H7 (cell line): Measurements from ENCODE around the gene UBE2O. TPM values are rescaled to one million over a fixed set of nuclear protein-coding genes. Genes with fewer than 3 reads are reported as not detected.

ENCODE experiments used
- DNase-seq: peaks from one replicate; pipeline ENCODE4 v3.0.0; 2012
- H3K27me3 ChIP-seq: 2 replicates; pipeline ENCODE4 v1.6.0; 2011; ENCODE audit warnings: mild to moderate bottlenecking, low read length; ENCODE audit not compliant: control insufficient read depth, insufficient read depth
- H3K36me3 ChIP-seq: replicated peaks from 2 replicates; pipeline ENCODE4 v1.5.1; 2011; ENCODE audit warnings: low read length; ENCODE audit not compliant: control insufficient read depth, insufficient read depth
- H3K4me3 ChIP-seq: 2 replicates; pipeline ENCODE4 v1.5.1; 2011; ENCODE audit warnings: low read depth, mild to moderate bottlenecking, control low read depth, low read length, moderate library complexity; ENCODE audit not compliant: insufficient read depth
- total RNA-seq: library from RNA; depleted of rRNA; stranded (reverse); fragments of >200 nt; shearing (Covaris generic); gene quantifications from 2 replicates; pipeline ENCODE4 v1.2.3, GENCODE V29; 2014

Gene UBE2O
- total RNA-seq, 1 experiment from 2014 or later, result 58.7 TPM

GRCh38 chr17:76442341-76443338 is 10.3 kb downstream of the UBE2O start:
- Histone ChIP-seq H3K4me3 (no peak overlapping the region), H3K36me3 (no peaks in the 10 kb centered on the region; the same call in 1 of the 2 replicates), H3K27me3 (no peaks in the 10 kb centered on the region)
- no peak for DNase-seq

- H3K36me3 ChIP-seq, result no peaks in the 10 kb centered on the region; the same call in 1 of the 2 replicates
- H3K27me3 ChIP-seq, result no peaks in the 10 kb centered on the region
- no peak for DNase-seq
- H3K4me3 ChIP-seq, result no peak overlapping the region
Observed at GRCh38 chr17:76441686-76442340, 11.1 kb downstream of the UBE2O start.

GRCh38 chr17:76440751-76441362 is 12.1 kb downstream of the UBE2O start:
- no peaks in the 10 kb centered on the region; the same call in 1 of the 2 replicates for H3K36me3 ChIP-seq
- H3K4me3 ChIP-seq, result no peak overlapping the region
- no peaks in the 10 kb centered on the region for H3K27me3 ChIP-seq
- DNase-seq, result no peak

GRCh38 chr17:76439314-76439928 is 13.5 kb downstream of the UBE2O start:
- no peak for DNase-seq
- Histone ChIP-seq H3K4me3 (no peak overlapping the region), H3K27me3 (no peaks in the 10 kb centered on the region), H3K36me3 (no peaks in the 10 kb centered on the region; the same call in 1 of the 2 replicates)

GRCh38 chr17:76438906-76439305 is 14.0 kb downstream of the UBE2O start:
- no peak overlapping the region for H3K4me3 ChIP-seq
- no peaks in the 10 kb centered on the region; the same call in 1 of the 2 replicates for H3K36me3 ChIP-seq
- DNase-seq, result no peak
- no peaks in the 10 kb centered on the region for H3K27me3 ChIP-seq

GRCh38 chr17:76437467-76438402 is 15.2 kb downstream of the UBE2O start:
- no peak for DNase-seq
- H3K36me3 ChIP-seq, result no peaks in the 10 kb centered on the region; the same call in 1 of the 2 replicates
- no peaks in the 10 kb centered on the region for H3K27me3 ChIP-seq
- no peak overlapping the region for H3K4me3 ChIP-seq

GRCh38 chr17:76435751-76436150 is 17.2 kb downstream of the UBE2O start:
- H3K36me3 ChIP-seq, result no peaks in the 10 kb centered on the region; the same call in 1 of the 2 replicates
- no peak for DNase-seq
- H3K4me3 ChIP-seq, result no peak overlapping the region
- no peaks in the 10 kb centered on the region for H3K27me3 ChIP-seq

GRCh38 chr17:76434870-76435269 is 18.1 kb downstream of the UBE2O start:
- no peak for DNase-seq
- Histone ChIP-seq H3K27me3 (no peaks in the 10 kb centered on the region), H3K4me3 (no peak overlapping the region), H3K36me3 (no peaks in the 10 kb centered on the region; the same call in 1 of the 2 replicates)

- no peak overlapping the region for H3K4me3 ChIP-seq
- H3K27me3 ChIP-seq, result no peaks in the 10 kb centered on the region
- no peak for DNase-seq
- H3K36me3 ChIP-seq, result no peaks in the 10 kb centered on the region
Observed at GRCh38 chr17:76433693-76434092, 19.3 kb downstream of the UBE2O start.

- no peak for DNase-seq
- Histone ChIP-seq H3K4me3 (no peak overlapping the region), H3K36me3 (no peaks in the 10 kb centered on the region), H3K27me3 (no peaks in the 10 kb centered on the region)
Observed at GRCh38 chr17:76432712-76433336, 20.1 kb downstream of the UBE2O start.

GRCh38 chr17:76432004-76432403 is 20.9 kb downstream of the UBE2O start:
- no peak for DNase-seq
- no peaks in the 10 kb centered on the region for H3K36me3 ChIP-seq
- no peak overlapping the region for H3K4me3 ChIP-seq
- H3K27me3 ChIP-seq, result no peaks in the 10 kb centered on the region

GRCh38 chr17:76431509-76431908 is 21.4 kb downstream of the UBE2O start:
- H3K27me3 ChIP-seq, result no peaks in the 10 kb centered on the region
- no peak overlapping the region for H3K4me3 ChIP-seq
- DNase-seq, result no peak
- no peaks in the 10 kb centered on the region for H3K36me3 ChIP-seq

- no peak for DNase-seq
- no peaks in the 10 kb centered on the region for H3K36me3 ChIP-seq
- H3K4me3 ChIP-seq, result no peak overlapping the region
- H3K27me3 ChIP-seq, result no peaks in the 10 kb centered on the region
Observed at GRCh38 chr17:76428511-76428910, 24.4 kb downstream of the UBE2O start.
